Measurements from ENCODE around the gene OSGEP.

DNA sequence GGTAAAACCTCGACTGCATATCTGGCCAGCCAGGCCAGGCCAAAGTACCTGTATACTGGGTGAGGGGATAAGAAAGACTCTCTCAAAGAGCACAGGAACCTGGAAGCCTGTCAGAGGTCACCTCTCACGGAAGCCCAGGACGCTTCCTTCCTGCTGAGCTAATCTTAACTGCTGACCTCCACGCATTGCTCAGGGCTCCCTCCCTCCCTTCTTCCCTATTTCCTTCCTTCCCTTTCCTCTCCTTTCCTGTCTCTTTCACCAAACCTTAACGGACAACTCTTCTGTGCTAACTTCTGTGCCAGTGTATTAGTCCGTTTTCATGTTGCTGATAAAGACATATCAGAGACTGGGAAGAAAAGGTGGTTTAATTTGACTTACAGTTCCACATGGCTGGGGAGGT, 36.0 kb upstream of the OSGEP start:
- TF ChIP-seq CTCF (IDR thresholded peaks at IDR 0.05) (no peak), POLR2A (IDR thresholded peaks at IDR 0.05) (no peak), POLR2AphosphoS5 (IDR thresholded peaks at IDR 0.05) (no peak)
